Loucy (cell line): ENCODE data around the gene LRCH2.

Source experiments
- H2AFZ ChIP-seq: fragments of 200-600 bp; sonication (generic); 2 replicates; pipeline ENCODE4 v1.6.0; 2016; ENCODE audit warnings: antibody characterized with exemption, mild to moderate bottlenecking, low read length, moderate library complexity
- H3F3A ChIP-seq: fragments of 200-600 bp; 2 replicates; pipeline ENCODE4 v1.6.0; 2016; ENCODE audit warnings: antibody characterized with exemption, low read depth, mild to moderate bottlenecking
- H3K27me3 ChIP-seq: fragments of 200-600 bp; sonication (generic); 2 replicates; pipeline ENCODE4 v1.6.1; 2014; ENCODE audit warnings: low read length, mild to moderate bottlenecking; ENCODE audit not compliant: insufficient read depth, poor library complexity, severe bottlenecking
- H3K36me3 ChIP-seq: fragments of 200-600 bp; sonication (generic); 2 replicates; pipeline ENCODE4 v1.6.1; 2016; ENCODE audit warnings: low read length; ENCODE audit not compliant: insufficient read depth
- H3K4me1 ChIP-seq: fragments of 200-600 bp; sonication (generic); 2 replicates; pipeline ENCODE4 v1.5.1; 2014; ENCODE audit warnings: low read length, mild to moderate bottlenecking; ENCODE audit not compliant: insufficient read depth, poor library complexity, severe bottlenecking
- H3K4me2 ChIP-seq: fragments of 200-600 bp; sonication (generic); 2 replicates; pipeline ENCODE4 v1.6.0; 2014; ENCODE audit warnings: antibody characterized with exemption, low read length, low read depth, mild to moderate bottlenecking; ENCODE audit not compliant: poor library complexity, severe bottlenecking
- H3K4me3 ChIP-seq: fragments of 200-600 bp; sonication (generic); 2 replicates; pipeline ENCODE4 v1.5.1; 2014; ENCODE audit warnings: low read length, mild to moderate bottlenecking, mixed read lengths; ENCODE audit not compliant: poor library complexity, severe bottlenecking
- H3K79me2 ChIP-seq: fragments of 200-600 bp; sonication (generic); 2 replicates; pipeline ENCODE4 v1.6.1; 2014; ENCODE audit warnings: low read length; ENCODE audit not compliant: insufficient read depth
- H3K9ac ChIP-seq: fragments of 200-600 bp; sonication (generic); 2 replicates; pipeline ENCODE4 v1.6.0; 2014; ENCODE audit warnings: mild to moderate bottlenecking, low read depth, low read length, moderate library complexity; ENCODE audit not compliant: poor library complexity, severe bottlenecking
- H3K9me2 ChIP-seq: fragments of 200-600 bp; sonication (generic); replicated peaks from 2 replicates; pipeline ENCODE4 v1.6.1; 2016; ENCODE audit warnings: low read depth, low read length, mixed read lengths
- H3K9me3 ChIP-seq: fragments of 200-600 bp; sonication (generic); 2 replicates; pipeline ENCODE4 v1.6.1; 2014; ENCODE audit warnings: mild to moderate bottlenecking, antibody characterized with exemption, low read length, low read depth; ENCODE audit not compliant: insufficient read depth
- H4K20me1 ChIP-seq: fragments of 200-600 bp; sonication (generic); 2 replicates; pipeline ENCODE4 v1.6.0; 2014; ENCODE audit warnings: antibody characterized with exemption, low read length, mild to moderate bottlenecking; ENCODE audit not compliant: insufficient read depth, poor library complexity, severe bottlenecking
- EZH2phosphoT487 ChIP-seq: fragments of 200-600 bp; IDR thresholded peaks from 2 replicates; pipeline ENCODE4 v1.6.1; 2018; ENCODE audit warnings: antibody characterized with exemption, mild to moderate bottlenecking, moderate library complexity, borderline replicate concordance
- TF ChIP-seq, protein P1 (sequence below): fragments of 200-600 bp; sonication (generic); conservative IDR thresholded peaks from 2 replicates; pipeline ENCODE4 v1.5.1; 2014; ENCODE audit warnings: mild to moderate bottlenecking, antibody characterized with exemption, low read length

Gene LRCH2

DNA sequence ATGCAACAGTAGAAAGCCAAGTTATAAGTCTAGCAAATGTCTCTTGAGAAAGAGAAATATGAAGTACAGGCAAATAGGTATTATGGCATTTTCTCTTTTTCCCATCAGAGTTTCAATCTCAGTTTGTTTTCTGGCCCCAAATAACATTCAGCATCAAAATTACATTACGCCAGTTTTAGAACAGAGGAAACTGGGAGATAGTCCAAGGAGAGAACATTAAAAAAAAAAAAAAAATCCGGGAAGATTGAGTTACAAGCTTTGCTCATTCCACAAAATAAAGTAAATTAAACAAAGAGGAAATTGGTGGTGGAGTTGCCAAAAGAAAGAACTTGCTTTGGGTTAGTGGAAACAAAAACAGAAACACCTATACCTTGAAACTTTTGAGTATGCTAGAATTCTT, 166.1 kb downstream of the LRCH2 start:
- Histone ChIP-seq H3K4me1 (no peaks in the 10 kb centered on the region), H3K4me2 (no peak overlapping the region), H3K79me2 (no peaks in the 10 kb centered on the region), H3K9ac (no peak overlapping the region), H3K27me3 (no peaks in the 10 kb centered on the region), H3F3A (no peaks in the 10 kb centered on the region), H3K4me3 (no peak overlapping the region), H3K9me3 (no peaks in the 10 kb centered on the region), H3K36me3 (no peaks in the 10 kb centered on the region), H2AFZ (no peak overlapping the region), H3K9me2 (no peaks in the 10 kb centered on the region), H4K20me1 (no peaks in the 10 kb centered on the region)
- TF ChIP-seq, protein P1, sequence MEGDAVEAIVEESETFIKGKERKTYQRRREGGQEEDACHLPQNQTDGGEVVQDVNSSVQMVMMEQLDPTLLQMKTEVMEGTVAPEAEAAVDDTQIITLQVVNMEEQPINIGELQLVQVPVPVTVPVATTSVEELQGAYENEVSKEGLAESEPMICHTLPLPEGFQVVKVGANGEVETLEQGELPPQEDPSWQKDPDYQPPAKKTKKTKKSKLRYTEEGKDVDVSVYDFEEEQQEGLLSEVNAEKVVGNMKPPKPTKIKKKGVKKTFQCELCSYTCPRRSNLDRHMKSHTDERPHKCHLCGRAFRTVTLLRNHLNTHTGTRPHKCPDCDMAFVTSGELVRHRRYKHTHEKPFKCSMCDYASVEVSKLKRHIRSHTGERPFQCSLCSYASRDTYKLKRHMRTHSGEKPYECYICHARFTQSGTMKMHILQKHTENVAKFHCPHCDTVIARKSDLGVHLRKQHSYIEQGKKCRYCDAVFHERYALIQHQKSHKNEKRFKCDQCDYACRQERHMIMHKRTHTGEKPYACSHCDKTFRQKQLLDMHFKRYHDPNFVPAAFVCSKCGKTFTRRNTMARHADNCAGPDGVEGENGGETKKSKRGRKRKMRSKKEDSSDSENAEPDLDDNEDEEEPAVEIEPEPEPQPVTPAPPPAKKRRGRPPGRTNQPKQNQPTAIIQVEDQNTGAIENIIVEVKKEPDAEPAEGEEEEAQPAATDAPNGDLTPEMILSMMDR, result no peak
- no peak for TF ChIP-seq EZH2phosphoT487

DNA sequence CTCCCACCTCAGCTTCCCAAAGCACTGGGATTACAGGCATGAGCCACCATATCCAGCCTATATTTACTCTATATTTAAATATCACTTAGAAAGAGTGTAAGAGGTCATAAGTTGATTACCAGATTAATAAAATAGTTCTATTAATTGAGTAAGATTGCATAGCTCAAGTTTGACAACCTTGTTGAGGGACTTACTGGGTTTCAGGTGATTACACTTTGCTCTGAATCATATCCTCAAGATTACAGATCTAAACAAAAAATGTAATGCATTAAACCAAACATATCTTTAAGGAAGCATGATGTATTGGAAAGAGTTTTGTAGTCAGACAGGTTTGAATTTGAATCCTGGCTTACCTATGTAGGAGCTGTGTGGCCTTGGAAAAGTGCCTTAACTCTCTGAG, 168.6 kb downstream of the LRCH2 start:
- Histone ChIP-seq H3K4me2 (no peak overlapping the region), H2AFZ (no peak overlapping the region), H3K27me3 (no peaks in the 10 kb centered on the region), H3F3A (no peaks in the 10 kb centered on the region), H4K20me1 (no peaks in the 10 kb centered on the region), H3K9ac (no peak overlapping the region), H3K9me2 (no peaks in the 10 kb centered on the region), H3K36me3 (no peaks in the 10 kb centered on the region), H3K4me1 (no peaks in the 10 kb centered on the region), H3K79me2 (no peaks in the 10 kb centered on the region), H3K9me3 (no peaks in the 10 kb centered on the region), H3K4me3 (no peak overlapping the region)
- TF ChIP-seq, protein P1, result no peak
- TF ChIP-seq EZH2phosphoT487, result no peak
